Aorta (tissue), 5 donors: Measurements from ENCODE around the gene ARR3. TPM values are rescaled to one million over a fixed set of nuclear protein-coding genes. Genes with fewer than 3 reads are reported as not detected.
"Not testable (repeated sequence)": the region's sequence is repeated elsewhere in the genome, so short reads cannot be mapped to it uniquely, and the experiment has no call there.

Experiments
- ATAC-seq: fragments of 200-7000 bp; cut with Tn5 transposase; one replicate; pipeline ENCODE4 v1.9.1; 2022; ENCODE audit warnings: moderate library complexity; ENCODE audit not compliant: low FRiP score
- DNase-seq, 2 donors: peaks; one replicate each; pipeline ENCODE4 v3.0.0-alpha.2; 2020
- H3K27ac ChIP-seq, 2 donors: one replicate each; pipeline ENCODE4 v1.5.1; 2013; ENCODE audit warnings: low read length in 2 of 2, mild to moderate bottlenecking in 2 of 2, moderate library complexity in 2 of 2, control low read depth in 1 of 2, inconsistent platforms in 1 of 2, low read depth in 1 of 2
- H3K27me3 ChIP-seq, 2 donors: one replicate each; pipeline ENCODE4 v1.6.1; 2013; ENCODE audit warnings: control low read depth in 1 of 2, low read length in 1 of 2, mild to moderate bottlenecking in 1 of 2, moderate library complexity in 1 of 2; ENCODE audit not compliant: insufficient read depth in 2 of 2, control insufficient read depth in 1 of 2
- H3K36me3 ChIP-seq, 2 donors: one replicate each; pipeline ENCODE4 v1.6.1; 2013; ENCODE audit warnings: control low read depth in 1 of 2, low read length in 1 of 2, mild to moderate bottlenecking in 1 of 2; ENCODE audit not compliant: insufficient read depth in 2 of 2, control insufficient read depth in 1 of 2
- H3K4me1 ChIP-seq, 2 donors: one replicate each; pipeline ENCODE4 v1.6.1; 2013; ENCODE audit warnings: low read length in 2 of 2, control low read depth in 1 of 2, mild to moderate bottlenecking in 1 of 2, moderate library complexity in 1 of 2; ENCODE audit not compliant: insufficient read depth in 2 of 2, control insufficient read depth in 1 of 2
- H3K4me3 ChIP-seq, 2 donors: one replicate each; pipeline ENCODE4 v1.5.1; 2013; ENCODE audit warnings: low read length in 2 of 2, control low read depth in 1 of 2, mild to moderate bottlenecking in 1 of 2
- H3K9me3 ChIP-seq: one replicate; pipeline ENCODE4 v1.6.1; 2013; ENCODE audit warnings: mild to moderate bottlenecking, low read length; ENCODE audit not compliant: control insufficient read depth
- WGBS, 2 donors: extraction: QIAGEN DNeasy Blood & Tissue Kit; methylation state at CpG; one replicate each; pipeline ENCODE4 v1.1.7; 2013; 5-methylcytosine and 5-hydroxymethylcytosine counted together
- intact Hi-C, 2 donors: fragments of 100-400 bp; cut with DNase I; formaldehyde crosslinking; loops; one replicate each; pipeline versions ENCODE4 v1.14.2 to v1.15.0; 2022
- polyA plus RNA-seq, 2 donors: library from polyadenylated mRNA; stranded (reverse); fragments of 200-250 nt; gene quantifications; one replicate each; pipeline ENCODE4 v1.2.3, GENCODE V29; 2013
- total RNA-seq, 2 donors: library from RNA; stranded (reverse); fragmentation: NEBNext Ultra II Directional; extraction: Animal tissue kit (Norgen Biotek cat#: 25700); gene quantifications; one replicate each; pipeline ENCODE4 v1.2.1, GENCODE V29; 2021
- donor health status: healthy with polysubstance abuse.
- donor health status: Bipolar disorder and iron deficiency.
- donor health status: DM: no; HTN: no; CAD: no.
- donor health status: DM: no; HTN: no; CAD: no.
- donor health status: DM: yes; HTN: yes; CAD: no.

The ARR3 gene
- total and polyA plus RNA-seq, 4 donors: not detected

DNA sequence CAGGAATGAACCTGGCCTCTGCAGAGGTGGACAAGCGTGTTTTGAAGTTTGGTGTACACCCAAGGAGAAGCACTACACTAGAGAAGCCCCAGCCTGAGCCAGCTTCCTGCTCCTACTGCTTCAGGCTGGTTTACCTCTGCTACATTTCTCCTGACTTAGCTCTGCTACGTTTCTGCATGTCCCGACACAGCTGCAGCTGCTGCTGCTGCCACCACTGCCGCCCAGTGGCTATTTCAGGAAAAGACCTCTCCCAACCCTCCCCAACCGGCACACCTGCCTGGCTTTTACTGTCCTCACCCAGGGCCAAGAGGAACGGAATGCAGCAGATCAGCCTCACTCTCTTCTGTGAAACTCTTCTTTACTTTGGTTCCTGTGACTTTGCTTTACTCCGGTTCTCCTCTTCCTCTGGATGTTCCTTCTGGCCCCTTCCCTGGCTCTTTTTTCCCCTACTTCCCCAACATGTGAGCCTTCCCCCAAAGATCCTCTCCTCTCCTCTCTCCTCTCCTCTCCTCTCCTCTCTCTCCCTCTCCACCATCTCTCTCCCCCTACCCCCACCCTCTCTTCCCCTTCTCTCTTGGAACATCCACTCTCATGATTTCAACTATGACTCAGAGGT, 5.1 kb upstream of the ARR3 start:
- H3K36me3 ChIP-seq: no peaks in the 10 kb centered on the region
- H3K27me3 ChIP-seq: no peaks in the 10 kb centered on the region
- no peak overlapping the region for H3K27ac ChIP-seq
- peak; percentile 52 for ATAC-seq
- intact Hi-C loops: loop anchor here in 1 of 2 donors (5.0 kb wide), 1 partner anchor 56 kb away; no protein-coding TSS in a partner anchor
- H3K9me3 ChIP-seq: no peaks in the 10 kb centered on the region
- peak in 1 of 2 donors; percentile 74 for DNase-seq
- WGBS, 2 donors: 7 to 15% methylated on average over 7 of the region's 7 CpGs
- H3K4me1 ChIP-seq: no peaks in the 10 kb centered on the region
- no peak overlapping the region for H3K4me3 ChIP-seq

DNA sequence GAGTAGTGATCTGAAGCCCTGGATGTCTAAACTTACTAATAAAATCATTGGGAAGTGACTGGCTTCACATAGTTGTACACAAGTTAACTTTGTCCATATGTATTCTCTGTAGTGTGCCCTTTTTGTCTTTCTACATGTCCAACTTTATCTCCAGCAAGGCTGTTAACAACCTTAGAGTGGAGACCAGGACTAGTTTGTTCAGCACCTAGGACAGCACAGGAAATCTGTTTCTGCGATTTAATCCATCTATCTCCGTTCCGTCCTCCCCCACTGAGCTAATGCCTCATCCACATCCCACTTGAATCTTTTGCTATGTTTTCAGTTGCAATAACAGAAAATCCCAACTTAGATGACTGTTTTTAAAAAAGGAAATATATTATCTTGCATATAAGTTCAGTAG, 3.4 kb upstream of the ARR3 start:
- Histone ChIP-seq H3K27ac (no peak overlapping the region), H3K27me3 (no peaks in the 10 kb centered on the region), H3K4me1 (no peaks in the 10 kb centered on the region), H3K4me3 (no peak overlapping the region), H3K36me3 (no peaks in the 10 kb centered on the region), H3K9me3 (no peaks in the 10 kb centered on the region)
- DNase-seq (no peak), ATAC-seq (no peak)
- WGBS, 2 donors: 30 to 40% methylated on average over 3 of the region's 3 CpGs
- intact Hi-C loops: loop anchor here in 1 of 2 donors (5.0 kb wide), 1 partner anchor 57 kb away; no protein-coding TSS in a partner anchor

DNA sequence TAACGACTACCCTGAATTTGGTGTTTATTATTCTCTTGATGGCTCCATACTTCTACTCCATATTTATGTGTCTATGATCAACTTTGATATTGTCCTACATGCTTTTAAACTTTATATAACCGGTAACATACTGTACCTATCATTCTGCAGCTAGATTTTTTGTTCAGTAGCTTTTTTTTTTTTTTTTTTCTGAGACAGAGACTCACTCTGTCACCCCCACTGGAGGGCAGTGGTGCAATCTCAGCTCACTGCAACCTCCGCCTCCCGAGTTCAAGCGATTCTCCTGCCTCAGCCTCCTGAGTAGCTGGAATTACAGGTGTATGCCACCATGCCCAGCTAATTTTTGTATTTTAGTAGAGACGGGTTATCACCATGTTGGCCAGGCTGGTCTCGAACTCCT, 5.9 kb downstream of the ARR3 start:
- H3K9me3 ChIP-seq, H3K27ac ChIP-seq, H3K36me3 ChIP-seq, H3K4me1 ChIP-seq, intact Hi-C loops, H3K27me3 ChIP-seq, H3K4me3 ChIP-seq, ATAC-seq, DNase-seq: not testable (repeated sequence)
- WGBS, 2 donors: 78 to 83% methylated on average over 7 of the region's 7 CpGs

DNA sequence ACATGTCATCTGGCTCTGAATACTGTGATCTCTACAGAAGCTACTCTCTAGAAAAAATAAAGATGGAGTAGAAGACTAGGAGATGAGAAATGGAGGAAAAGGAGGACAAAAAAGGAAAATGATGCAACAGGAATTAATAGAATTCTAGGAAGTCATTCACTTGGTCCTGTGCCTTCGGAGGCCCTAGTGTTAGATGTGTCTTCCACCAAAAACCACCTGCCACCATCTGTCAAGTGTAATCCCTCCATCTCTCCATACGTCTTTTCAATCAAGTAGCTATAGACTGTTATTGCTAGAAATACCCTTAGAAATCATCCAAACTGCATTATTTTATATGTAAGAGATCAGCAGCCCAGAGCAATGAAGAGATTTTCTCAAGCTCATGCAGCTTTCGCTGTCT, 10.9 kb downstream of the ARR3 start:
- Histone ChIP-seq H3K36me3 (no peaks in the 10 kb centered on the region), H3K4me1 (no peaks in the 10 kb centered on the region), H3K27ac (no peak overlapping the region), H3K9me3 (no peaks in the 10 kb centered on the region), H3K27me3 (no peaks in the 10 kb centered on the region), H3K4me3 (no peak overlapping the region)
- ATAC-seq (no peak), DNase-seq (no peak)
- intact Hi-C loops: no loop called here
- 83 to 95% methylated on average over 3 of the region's 3 CpGs for WGBS, 2 donors

DNA sequence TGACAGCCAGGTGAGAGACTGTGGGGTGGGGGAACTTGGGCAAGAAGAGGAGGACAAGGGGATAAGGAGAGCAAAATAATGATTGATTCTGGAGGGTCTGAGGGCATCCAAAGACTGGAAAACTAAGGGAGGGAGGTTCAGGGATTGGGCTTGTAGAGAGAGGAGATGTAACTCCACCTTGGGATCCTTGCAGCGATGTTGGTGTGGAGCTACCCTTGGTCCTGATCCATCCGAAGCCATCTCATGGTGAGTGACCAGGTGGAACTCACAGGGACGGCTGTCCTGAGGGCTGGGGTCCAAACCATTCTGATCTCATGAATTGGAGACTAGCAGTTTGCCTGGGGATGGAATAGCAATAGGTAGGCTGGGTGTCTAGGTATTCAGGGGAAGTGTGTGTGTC, 12.4 kb downstream of the ARR3 start:
- no peak for DNase-seq
- H3K4me3 ChIP-seq: no peak overlapping the region
- no peaks in the 10 kb centered on the region for H3K4me1 ChIP-seq
- intact Hi-C loops: no loop called here
- no peaks in the 10 kb centered on the region for H3K27me3 ChIP-seq
- no peaks in the 10 kb centered on the region for H3K9me3 ChIP-seq
- no peak overlapping the region for H3K27ac ChIP-seq
- 62 to 84% methylated on average over 3 of the region's 3 CpGs for WGBS, 2 donors
- no peak for ATAC-seq
- H3K36me3 ChIP-seq: no peaks in the 10 kb centered on the region

DNA sequence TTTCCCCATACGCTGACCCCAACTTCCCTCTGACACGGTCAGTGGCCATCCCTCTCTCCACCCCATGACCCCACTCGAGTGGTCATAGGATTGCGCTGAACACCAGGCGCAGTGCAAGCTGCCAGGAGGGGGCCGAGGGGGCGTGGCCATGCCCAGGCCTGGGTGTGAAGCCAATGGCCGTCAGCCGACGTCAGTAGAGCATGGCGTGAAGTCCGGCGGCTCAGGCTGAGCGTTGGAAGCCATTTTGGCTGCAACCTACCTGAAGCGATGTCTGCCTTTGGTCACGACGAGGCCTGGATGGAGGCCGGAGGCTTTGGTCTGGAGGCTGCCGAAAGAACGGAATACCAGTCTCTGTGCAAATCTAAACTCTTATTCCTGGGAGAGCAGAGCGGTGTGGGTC, 13.8 kb downstream of the ARR3 start, which contains the start of gene RAB41:
Gene RAB41 (plus strand): TSS at position 222 of the 400 bp plus-strand sequence. CDS start 46 bp downstream, at position 268.
- DNase-seq (peak in 1 of 2 donors; percentile 58), ATAC-seq (no peak)
- intact Hi-C loops: no loop called here
- Histone ChIP-seq H3K36me3 (no peaks in the 10 kb centered on the region), H3K4me3 (no peak within 1 kb of the TSS), H3K27me3 (no peaks in the 10 kb centered on the region), H3K27ac (no peak within 1 kb of the TSS), H3K9me3 (no peaks in the 10 kb centered on the region), H3K4me1 (no peaks in the 10 kb centered on the region)
- WGBS, 2 donors: 91% methylated on average over 21 of the region's 21 CpGs

DNA sequence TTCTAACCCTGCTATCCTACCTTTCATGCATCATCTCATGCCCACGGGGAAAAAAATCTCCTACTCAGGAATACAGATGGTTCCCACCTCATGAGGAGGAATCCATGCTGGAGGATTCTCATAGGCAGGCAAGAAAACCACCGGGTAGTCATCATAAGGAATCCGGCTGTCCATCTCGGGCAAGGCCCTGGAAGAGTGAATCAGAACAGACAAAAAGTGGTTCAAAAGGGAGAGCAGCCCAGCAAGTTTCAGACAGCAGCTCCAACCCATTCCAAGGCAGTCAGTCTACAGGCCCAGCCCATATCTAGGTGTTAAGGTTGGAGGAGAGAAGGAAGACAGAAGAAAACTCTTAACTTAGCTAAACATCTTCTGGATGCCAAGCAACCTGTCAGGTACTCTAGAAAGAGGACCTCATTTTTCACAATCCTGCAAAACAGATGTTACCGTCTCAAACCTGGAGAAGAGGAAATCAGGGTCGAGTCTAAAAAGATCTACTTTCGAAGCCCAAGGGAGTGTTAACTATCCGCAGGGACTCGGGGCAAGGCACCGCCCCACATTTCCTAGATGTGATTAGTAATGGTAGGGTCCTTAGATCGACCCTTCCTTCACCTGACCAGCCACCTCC, 21.1 kb downstream of the ARR3 start:
- peak overlapping the region in 1 of 2 donors; percentile 75 for H3K27ac ChIP-seq

DNA sequence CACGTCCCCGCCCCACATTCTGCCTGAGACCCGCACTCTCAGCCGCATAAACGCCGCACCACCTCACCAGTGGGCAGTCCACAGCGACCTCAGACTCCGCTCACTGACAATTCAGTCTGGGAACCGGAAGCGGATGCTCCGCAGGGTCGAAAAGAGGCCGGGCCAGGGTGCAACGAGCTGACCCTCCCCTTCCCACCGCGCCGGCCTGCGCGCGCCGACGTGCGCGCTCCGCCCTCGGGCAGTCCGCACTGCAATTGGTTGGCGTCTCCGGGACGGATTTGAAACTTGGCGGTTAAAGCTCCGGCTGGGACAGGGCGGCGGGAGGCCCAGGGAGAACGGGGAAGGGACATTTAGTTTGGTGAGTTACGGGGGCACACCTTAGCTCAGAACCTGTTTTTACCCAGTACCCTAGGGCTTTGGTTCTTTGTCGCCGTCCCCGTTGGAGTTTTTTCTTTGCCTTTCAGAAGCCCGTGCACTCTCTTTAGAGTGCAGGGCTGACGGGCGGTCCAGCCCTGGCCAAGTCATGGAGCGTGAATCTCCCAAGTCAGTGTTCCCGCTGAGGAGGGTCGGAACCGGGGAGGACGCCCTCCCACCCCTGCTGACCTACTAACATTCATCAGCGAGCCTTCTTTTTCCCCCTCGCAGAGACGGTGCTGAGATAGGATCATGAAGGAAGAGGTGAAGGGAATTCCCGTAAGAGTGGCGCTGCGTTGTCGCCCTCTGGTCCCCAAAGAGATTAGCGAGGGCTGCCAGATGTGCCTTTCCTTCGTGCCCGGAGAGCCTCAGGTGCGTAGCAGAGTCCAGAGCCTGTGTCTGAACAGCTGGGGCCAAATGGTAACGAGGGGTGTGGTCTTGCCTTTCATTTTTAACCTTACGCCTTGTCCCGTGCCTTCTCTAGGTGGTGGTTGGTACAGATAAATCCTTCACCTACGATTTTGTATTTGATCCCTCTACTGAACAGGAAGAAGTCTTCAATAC, 21.9 kb downstream of the ARR3 start, which contains the start of the genes KIF4A and PDZD11:
Gene KIF4A (plus strand): TSS at position 312 of the 978 bp plus-strand sequence. CDS start 355 bp downstream, at position 667.
Gene PDZD11 (minus strand): TSS at position 135 of the 978 bp plus-strand sequence. CDS start 586 bp downstream, outside the sequence.
- intact Hi-C loops: loop anchor here in 1 of 2 donors (5.0 kb wide), 1 partner anchor 142 kb away; no protein-coding TSS in a partner anchor
- Histone ChIP-seq H3K4me3 (peak within 1 kb of the TSS; percentile 20 to 43), H3K9me3 (no peaks in the 10 kb centered on the region), H3K27me3 (no peaks in the 10 kb centered on the region), H3K4me1 (no peaks in the 10 kb centered on the region), H3K36me3 (no peaks in the 10 kb centered on the region), H3K27ac (peak within 1 kb of the TSS in 1 of 2 donors; percentile 75)
- DNase-seq (peak; percentile 89 to 92), ATAC-seq (peak; percentile 97)
- WGBS, 2 donors: 0 to 31% methylated on average over 62 of the region's 62 CpGs

More for the DNA sequence above, 21.1 kb downstream of the ARR3 start:
- H3K4me1 ChIP-seq: no peaks in the 10 kb centered on the region
- H3K36me3 ChIP-seq: no peaks in the 10 kb centered on the region
- no peak for ATAC-seq
- H3K27me3 ChIP-seq: no peaks in the 10 kb centered on the region
- intact Hi-C loops: loop anchor here in 1 of 2 donors (5.0 kb wide), 1 partner anchor 143 kb away; no protein-coding TSS in a partner anchor
- peak overlapping the region; percentile 20 to 43 for H3K4me3 ChIP-seq
- H3K9me3 ChIP-seq: no peaks in the 10 kb centered on the region
- DNase-seq: no peak
- 28 to 57% methylated on average over 11 of the region's 11 CpGs for WGBS, 2 donors
